Activated CD4-positive, alpha-beta T cell treated with anti-CD3 and anti-CD28 coated beads for 1 hour (primary cell): ENCODE measurements around the gene CTU2.
A peak's percentile ranks its signal among the peaks of the same experiment; 100 is the strongest.

Experiments used
- DNase-seq: peaks from one replicate; pipeline ENCODE4 v3.0.0-alpha.2; 2020

Gene CTU2

GRCh38 chr16:88697831-88698615 is 8.3 kb upstream of the CTU2 start:
- no peak for DNase-seq

- DNase-seq = no peak
Measured at GRCh38 chr16:88698646-88699045, 7.7 kb upstream of the CTU2 start.

DNA sequence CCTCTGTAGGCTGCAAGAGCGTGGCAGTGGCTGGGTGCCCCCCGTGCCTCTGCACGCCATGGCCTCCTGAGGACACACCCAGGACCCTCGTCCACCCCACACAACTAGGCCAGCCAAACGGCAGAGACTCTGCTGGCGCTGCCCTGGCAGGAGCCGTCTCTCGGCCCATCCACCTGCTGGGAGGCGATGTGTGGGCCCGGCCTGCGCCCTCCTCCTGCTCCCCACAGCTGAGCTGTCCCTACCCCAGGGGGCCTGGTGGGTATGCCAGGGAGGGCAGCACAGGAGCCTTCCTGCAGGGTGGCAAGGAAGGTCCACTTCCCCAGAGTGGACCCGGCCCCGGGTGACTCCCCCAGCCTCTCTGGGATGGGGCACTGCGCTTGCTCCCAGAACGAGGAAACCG is 7.1 kb upstream of the CTU2 start:
- no peak for DNase-seq

- DNase-seq = no peak
Measured at GRCh38 chr16:88700322-88700635, 6.0 kb upstream of the CTU2 start.

DNA sequence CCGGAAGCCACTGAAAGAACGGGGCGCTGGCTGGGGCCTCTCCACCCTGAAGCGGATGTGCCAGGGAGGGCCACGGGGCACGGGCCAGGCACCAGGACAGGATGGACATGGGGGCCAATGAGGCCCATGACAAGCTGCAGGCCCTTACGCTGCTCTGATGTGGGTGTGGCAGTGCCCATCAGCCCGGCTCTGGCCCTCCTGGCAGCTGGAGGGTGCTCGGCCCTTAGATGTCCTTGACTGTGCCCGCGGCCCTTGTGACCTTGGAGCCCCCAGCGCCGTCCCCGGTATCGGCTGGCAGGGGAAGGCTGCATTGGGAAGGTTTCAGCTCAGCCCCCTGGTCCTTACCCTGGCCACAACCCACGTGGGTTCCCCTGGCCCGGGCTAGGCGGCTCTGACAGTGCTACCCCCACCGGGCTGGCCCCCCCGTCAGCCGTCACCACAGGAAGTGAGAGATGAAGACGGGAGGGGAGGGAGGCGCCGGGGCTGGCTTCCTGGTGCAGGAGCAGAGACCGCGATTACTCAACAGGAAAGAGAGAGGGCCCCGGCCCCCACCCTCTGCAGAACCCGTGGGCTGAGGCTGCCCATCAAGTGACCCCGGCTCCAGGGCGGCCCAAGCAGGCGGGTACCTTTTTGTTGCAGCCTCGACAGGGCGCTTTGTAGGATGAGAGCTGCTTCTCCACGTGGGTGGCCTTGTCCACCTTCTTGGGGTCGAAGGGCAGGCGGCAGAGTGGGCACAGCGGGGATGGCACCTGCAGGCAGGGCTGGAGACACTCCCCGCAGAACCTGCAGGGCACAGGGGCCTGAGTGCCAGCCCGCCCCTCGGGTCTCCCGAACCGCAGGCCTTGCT is 5.4 kb upstream of the CTU2 start:
- DNase-seq = peak; percentile 91

DNA sequence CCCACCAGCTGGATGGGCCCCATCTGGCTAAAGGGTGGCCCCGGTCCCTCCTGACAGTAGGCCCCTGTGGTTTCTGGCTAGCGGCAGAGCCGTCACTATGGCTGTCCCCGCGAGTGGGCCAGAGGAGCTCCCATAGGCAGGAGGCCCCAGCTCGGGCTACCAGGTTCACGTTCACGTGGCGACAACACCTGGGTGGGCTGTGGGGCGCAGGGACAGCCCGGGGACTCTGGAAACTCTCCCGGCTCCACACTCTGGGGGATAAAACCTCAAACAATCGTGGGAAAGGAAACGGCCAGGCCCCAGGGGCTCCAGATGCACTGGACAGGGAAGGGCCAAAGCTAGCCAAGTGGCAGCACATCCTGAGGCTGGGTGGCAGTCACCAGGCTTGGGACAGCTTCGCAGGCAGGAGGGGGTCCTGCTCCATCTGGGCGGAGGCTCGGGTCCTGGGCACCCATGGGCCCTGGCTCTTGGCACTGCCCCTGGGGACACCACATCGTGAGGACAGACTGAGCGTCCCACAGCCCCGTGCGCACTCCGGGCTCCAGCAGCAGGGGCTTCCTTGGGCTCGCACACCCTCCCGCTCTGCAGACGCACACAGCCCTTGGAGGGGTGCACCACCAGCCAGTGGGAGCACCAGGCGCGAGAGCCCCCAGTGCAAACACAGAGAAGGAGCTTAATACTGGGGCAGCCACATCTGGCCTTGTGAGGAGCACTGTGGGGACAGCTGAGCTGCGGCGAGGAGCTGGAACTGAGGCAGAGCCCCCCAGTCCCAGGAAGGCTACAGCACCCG is 4.5 kb upstream of the CTU2 start:
- no peak for DNase-seq

GRCh38 chr16:88702371-88703210 is 3.7 kb upstream of the CTU2 start:
- DNase-seq = no peak

DNA sequence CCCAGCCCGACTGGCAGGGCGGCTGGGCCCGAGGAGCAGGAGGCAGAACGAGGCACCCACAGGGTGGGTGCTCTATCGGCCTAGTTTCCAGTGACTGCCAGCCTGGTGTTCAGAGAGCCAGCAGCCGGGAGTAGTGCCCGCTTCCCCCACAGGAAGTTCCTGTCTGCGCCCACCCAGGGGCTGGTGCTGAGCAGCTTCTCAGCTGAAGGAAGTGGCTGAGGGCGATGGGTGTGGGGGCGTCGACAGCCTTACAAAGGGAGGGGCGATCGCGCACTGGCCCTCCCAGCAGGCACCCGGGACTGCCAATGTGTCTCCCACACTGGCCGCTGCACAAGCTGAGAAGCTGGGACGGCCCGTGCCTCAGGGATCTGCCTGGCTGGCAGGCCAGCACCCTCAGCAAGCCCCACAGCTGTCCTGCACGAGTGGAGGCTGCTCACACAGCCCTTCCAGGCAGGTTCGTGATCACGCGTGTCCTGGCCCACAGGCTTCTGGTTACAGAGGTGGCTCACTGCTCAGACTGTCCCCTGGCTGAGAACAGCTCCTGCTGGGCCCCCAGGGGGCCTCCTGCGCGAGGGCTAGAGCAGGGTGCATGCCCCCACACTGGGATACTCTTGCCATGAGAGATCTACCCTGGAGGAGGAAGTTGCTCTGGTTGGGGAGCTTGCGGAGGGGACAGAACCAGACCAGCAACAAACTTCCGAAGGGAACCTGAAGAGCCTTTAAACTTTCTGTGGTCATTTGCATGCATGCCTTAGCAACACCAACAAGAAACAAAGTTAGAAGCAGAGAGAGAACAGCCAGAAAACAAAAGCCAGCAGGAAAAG is 2.6 kb upstream of the CTU2 start:
- DNase-seq = peak; percentile 44

GRCh38 chr16:88705076-88705684 is 1.1 kb upstream of the CTU2 start:
- no peak for DNase-seq

DNA sequence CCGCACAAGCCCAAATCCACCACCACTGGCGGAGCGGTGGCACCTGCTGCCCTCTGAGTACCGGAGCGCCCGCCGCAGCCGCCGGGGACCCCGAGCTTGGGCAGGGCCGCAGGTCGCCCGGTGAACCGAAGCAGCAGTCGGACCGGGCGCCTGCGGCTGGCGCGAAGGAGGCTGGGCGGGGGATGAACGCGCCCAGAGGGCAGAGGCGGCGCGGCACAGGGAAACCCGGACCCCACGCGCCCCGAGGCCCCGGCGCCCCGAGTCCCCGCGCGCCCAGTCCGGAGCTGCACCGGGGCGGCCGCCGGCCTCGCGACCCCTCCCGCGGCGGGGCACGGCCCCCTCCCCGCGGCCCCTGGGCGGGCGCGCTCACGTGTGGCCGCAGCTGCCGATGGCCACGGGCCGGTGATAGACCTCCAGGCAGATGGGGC is 488 bp upstream of the CTU2 start:
- DNase-seq = no peak

DNA sequence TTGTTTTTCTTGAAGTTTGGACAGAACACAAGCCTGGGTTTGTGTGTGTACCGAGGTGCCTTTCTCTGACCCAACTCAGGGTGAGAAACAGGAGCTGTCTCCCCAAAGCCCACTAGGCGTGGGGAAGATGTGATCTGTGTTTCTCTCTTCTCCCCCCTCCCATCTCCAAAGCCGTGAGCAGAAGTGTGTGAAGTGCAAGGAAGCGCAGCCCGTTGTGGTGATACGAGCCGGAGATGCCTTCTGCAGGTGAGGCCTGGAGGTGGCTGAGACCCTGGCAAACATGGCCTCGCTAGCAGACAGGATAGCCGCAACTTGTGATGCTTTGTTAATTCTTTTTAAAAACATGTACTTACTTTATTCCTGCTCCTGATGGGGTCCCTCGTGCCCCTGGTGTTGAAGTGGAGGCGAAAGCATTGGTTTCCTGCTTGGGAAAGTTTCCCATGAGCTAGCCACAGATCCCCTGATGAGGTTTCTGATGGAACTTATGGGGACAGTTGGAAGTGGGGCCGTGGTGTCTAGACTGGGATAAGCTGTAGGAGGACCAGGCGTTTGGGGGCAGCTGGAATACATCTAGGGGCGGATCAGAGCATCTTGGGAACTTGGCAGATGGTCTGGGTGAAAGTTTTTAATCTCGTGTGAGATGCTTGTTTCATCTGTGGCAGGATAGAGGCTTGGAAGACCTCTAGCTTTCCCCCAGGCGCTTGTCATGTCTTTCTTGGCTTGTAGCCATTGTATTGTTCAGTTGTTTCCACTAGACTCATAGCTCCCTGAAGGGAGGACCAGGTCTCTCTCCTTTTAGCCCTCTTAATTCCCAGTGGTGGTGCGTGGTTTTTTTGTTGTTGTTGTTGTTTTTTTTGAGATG is 893 bp downstream of the CTU2 start:
- no peak for DNase-seq

- DNase-seq = no peak
Measured at GRCh38 chr16:88710556-88710955, 4.3 kb downstream of the CTU2 start.

DNA sequence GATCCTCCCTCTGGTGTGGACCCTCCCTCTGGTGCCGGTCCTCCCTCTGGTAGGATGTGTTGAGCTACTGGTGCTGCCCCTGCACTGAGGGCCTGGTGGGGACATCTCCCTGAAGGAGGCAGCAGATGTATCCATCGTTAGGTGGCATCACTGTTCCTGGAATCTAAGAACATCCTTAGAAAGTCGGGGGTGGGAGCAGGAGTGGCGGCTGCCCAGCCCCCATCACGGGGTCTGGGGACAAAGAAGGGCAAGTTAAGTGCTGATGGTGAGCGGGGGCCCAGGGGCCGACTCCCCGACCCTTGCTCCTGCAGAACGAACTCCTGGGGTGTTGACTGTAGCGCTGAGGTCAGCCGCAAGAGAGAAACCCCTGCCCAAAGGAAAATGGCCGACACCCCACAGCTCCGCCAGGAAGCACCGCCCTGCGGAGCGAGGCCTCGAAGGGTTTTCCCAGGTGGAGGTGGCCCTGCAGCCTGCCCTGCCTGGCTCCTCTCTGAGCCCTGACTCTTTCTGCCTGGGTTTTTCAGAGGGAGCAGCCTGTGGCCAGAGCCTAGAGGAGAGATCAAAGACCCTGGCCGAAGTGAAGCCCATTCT is 5.5 kb downstream of the CTU2 start:
- no peak for DNase-seq

DNA sequence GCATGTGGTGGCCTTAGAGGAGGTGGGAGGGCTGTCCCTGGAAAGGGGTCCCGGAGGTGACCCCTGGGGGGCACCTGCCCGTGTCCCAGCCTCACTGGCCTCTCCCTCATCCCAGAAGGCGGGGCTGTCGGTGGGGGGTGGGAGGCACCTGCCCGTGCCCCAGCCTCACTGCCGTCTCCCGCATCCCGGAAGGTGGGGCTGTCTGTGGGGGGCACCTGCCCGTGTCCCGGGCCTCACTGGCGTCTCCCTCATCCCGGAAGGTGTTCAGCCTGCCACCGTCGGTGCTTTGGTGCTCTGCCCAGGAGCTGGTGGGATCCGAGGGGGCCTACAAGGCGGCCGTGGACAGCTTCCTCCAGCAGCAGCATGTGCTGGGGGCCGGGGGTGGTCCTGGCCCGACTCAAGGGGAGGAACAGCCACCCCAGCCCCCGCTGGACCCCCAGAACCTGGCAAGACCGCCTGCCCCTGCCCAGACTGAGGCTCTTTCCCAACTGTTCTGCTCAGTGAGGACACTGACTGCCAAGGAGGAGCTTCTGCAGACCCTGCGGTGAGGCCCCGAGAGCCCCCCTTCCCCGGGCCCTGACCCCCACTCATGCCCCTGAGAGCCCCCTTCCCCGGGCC is 6.2 kb downstream of the CTU2 start:
- DNase-seq = no peak

DNA sequence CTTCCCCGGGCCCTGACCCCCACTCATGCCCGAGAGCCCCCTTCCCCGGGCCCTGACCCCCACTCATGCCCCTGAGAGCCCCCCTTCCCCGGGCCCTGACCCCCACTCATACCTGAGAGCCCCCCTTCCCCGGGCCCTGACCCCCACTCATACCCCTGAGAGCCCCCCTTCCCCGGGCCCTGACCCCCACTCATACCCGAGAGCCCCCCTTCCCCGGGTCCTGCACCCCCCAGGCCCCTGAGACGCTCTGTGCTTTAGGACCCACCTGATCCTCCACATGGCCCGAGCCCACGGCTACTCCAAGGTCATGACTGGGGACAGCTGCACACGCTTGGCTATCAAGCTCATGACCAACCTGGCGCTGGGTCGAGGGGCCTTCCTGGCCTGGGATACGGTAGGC is 6.8 kb downstream of the CTU2 start:
- no peak for DNase-seq

DNA sequence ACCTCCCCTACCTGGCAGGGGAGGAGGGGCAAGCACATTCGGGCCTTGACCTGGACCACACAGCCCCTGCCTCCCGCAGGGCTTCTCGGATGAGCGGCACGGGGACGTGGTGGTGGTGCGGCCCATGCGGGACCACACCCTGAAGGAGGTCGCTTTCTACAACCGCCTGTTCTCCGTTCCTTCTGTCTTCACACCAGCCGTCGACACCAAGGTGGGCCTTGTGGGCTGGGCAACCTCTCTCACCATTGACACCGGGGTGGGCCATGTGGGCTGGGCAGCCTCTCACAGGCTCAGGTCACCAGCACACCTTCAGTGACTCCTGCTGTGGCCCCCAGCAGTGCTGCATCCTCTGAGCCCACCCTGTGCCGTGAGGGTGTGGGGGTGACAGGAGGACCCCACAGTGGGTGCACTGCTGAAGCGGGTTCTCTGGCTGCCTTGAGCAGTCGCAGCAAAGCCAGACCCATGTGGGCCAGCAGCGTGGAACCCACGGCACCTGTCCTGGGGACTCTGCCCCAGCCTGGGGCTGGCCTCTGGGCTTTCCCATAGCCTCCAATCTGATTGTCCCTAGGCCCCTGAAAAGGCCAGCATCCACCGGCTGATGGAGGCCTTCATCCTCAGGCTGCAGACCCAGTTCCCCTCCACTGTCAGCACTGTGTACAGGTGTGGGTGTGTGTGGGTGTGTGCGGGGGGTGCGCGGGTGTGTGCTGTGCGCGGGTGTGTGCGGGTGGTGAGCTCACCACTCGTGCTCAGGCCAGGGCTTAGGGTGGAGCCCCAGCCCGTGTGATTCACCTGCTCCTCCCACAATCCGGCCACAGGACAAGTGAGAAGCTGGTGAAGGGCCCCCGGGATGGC is 7.5 kb downstream of the CTU2 start:
- DNase-seq = no peak

- no peak for DNase-seq
Measured at GRCh38 chr16:88714420-88715302, 8.4 kb downstream of the CTU2 start.
